ENCODE results near the gene PRKAG2. TPM values are rescaled to one million over a fixed set of nuclear protein-coding genes. Genes with fewer than 3 reads are reported as not detected.

The PRKAG2 gene
- total and polyA plus RNA-seq, 4 donors = 3.6 to 25.1 (median 16.8) TPM

GRCh38 chr7:151794508-151795167, 82.3 kb downstream of the PRKAG2 start:
- Histone ChIP-seq H3K9me3 (ENCODE audit: control insufficient read depth in 4 of 4, low read length in 3 of 4) (no peaks in the 10 kb centered on the region), H3K9ac (ENCODE audit: low read depth in 1 of 2, low read length in 2 of 2) (peak overlapping the region in 1 of 2 donors; percentile 22), H3K4me3 (ENCODE audit: low read depth in 1 of 3, low read length in 3 of 3) (no peak overlapping the region), H3K27me3 (ENCODE audit: control insufficient read depth in 4 of 4, insufficient read depth in 4 of 4, low read length in 3 of 4) (no peaks in the 10 kb centered on the region), H3K36me3 (ENCODE audit: control insufficient read depth in 4 of 4, insufficient read depth in 3 of 4, low read depth in 1 of 4, low read length in 3 of 4) (no peaks in the 10 kb centered on the region), H3K4me1 (ENCODE audit: control insufficient read depth in 4 of 4, insufficient read depth in 4 of 4, low read length in 3 of 4) (peaks cover 22 to 84% (median 53%) of the 10 kb centered on the region in 4 donors), H3K27ac (ENCODE audit: low read depth in 1 of 2, low read length in 2 of 2) (peak overlapping the region; percentile 90 to 92)
- TF ChIP-seq ATF3 (IDR thresholded peaks at IDR 0.05) = no peak
- no peak for TF ChIP-seq GABPA (IDR thresholded peaks at IDR 0.05 in 1 of 2, conservative IDR thresholded peaks at IDR 0.05 in 1 of 2)
- TF ChIP-seq MAX (IDR thresholded peaks at IDR 0.05) = no peak
- TF ChIP-seq TAF1 (conservative IDR thresholded peaks at IDR 0.05) = no peak
- TF ChIP-seq RAD21 (IDR thresholded peaks at IDR 0.05) = no peak
- no peak for TF ChIP-seq SP1 (IDR thresholded peaks at IDR 0.05)
- no peak for DNase-seq (ENCODE audit: low spot score)
- 97% methylated on average over 16 of the region's 16 CpGs for WGBS

- H3K4me1 ChIP-seq (ENCODE audit: control insufficient read depth in 4 of 4, insufficient read depth in 4 of 4, low read length in 3 of 4) = peaks cover 22 to 85% (median 52%) of the 10 kb centered on the region in 4 donors
These were observed 82.9 kb downstream of the PRKAG2 start for GRCh38 chr7:151793991-151794507.

GRCh38 chr7:151793531-151793951, 83.4 kb downstream of the PRKAG2 start:
- DNase-seq (ENCODE audit: low spot score) = no peak
- WGBS = 41% methylated on average over 14 of the region's 14 CpGs
- H3K27me3 ChIP-seq (ENCODE audit: control insufficient read depth in 4 of 4, insufficient read depth in 4 of 4, low read length in 3 of 4) = no peaks in the 10 kb centered on the region
- no peaks in the 10 kb centered on the region for H3K9me3 ChIP-seq (ENCODE audit: control insufficient read depth in 4 of 4, low read length in 3 of 4)
- peak overlapping the region in 1 of 2 donors; percentile 55 for H3K9ac ChIP-seq (ENCODE audit: low read depth in 1 of 2, low read length in 2 of 2)
- peaks cover 17 to 80% (median 51%) of the 10 kb centered on the region in 4 donors for H3K4me1 ChIP-seq (ENCODE audit: control insufficient read depth in 4 of 4, insufficient read depth in 4 of 4, low read length in 3 of 4)
- no peaks in the 10 kb centered on the region for H3K36me3 ChIP-seq (ENCODE audit: control insufficient read depth in 4 of 4, insufficient read depth in 3 of 4, low read depth in 1 of 4, low read length in 3 of 4)
- H3K27ac ChIP-seq (ENCODE audit: low read depth in 1 of 2, low read length in 2 of 2) = peak overlapping the region; percentile 90 to 92
- H3K4me3 ChIP-seq (ENCODE audit: low read depth in 1 of 3, low read length in 3 of 3) = no peak overlapping the region
- TF ChIP-seq REST (IDR thresholded peaks at IDR 0.05) (peak; percentile 72), SP1 (IDR thresholded peaks at IDR 0.05) (peak; percentile 88), JUND (IDR thresholded peaks at IDR 0.05) (peak in 1 of 2 donors; percentile 82), FOXA2 (IDR thresholded peaks at IDR 0.05) (peak; percentile 55), RAD21 (IDR thresholded peaks at IDR 0.05) (peak; percentile 54 to 67), FOXA1 (IDR thresholded peaks at IDR 0.05) (peak; percentile 71), ZBTB33 (IDR thresholded peaks at IDR 0.05) (peak; percentile 84), ATF3 (IDR thresholded peaks at IDR 0.05) (peak; percentile 33), GABPA (IDR thresholded peaks at IDR 0.05 in 1 of 2, conservative IDR thresholded peaks at IDR 0.05 in 1 of 2) (no peak), RXRA (IDR thresholded peaks at IDR 0.05) (peak; percentile 90 to 96), HNF4G (IDR thresholded peaks at IDR 0.05) (no peak), HNF4A (conservative IDR thresholded peaks at IDR 0.05) (peak; percentile 79 to 89)

More at GRCh38 chr7:151793991-151794507, 82.9 kb downstream of the PRKAG2 start:
- Histone ChIP-seq H3K36me3 (ENCODE audit: control insufficient read depth in 4 of 4, insufficient read depth in 3 of 4, low read depth in 1 of 4, low read length in 3 of 4) (no peaks in the 10 kb centered on the region), H3K9ac (ENCODE audit: low read depth in 1 of 2, low read length in 2 of 2) (peak overlapping the region; percentile 22 to 29), H3K9me3 (ENCODE audit: control insufficient read depth in 4 of 4, low read length in 3 of 4) (no peaks in the 10 kb centered on the region), H3K27me3 (ENCODE audit: control insufficient read depth in 4 of 4, insufficient read depth in 4 of 4, low read length in 3 of 4) (no peaks in the 10 kb centered on the region), H3K27ac (ENCODE audit: low read depth in 1 of 2, low read length in 2 of 2) (peak overlapping the region; percentile 90 to 92), H3K4me3 (ENCODE audit: low read depth in 1 of 3, low read length in 3 of 3) (no peak overlapping the region)
- WGBS = 77% methylated on average over 18 of the region's 18 CpGs
- TF ChIP-seq ATF3 (IDR thresholded peaks at IDR 0.05) = peak; percentile 3
- TF ChIP-seq MAX (IDR thresholded peaks at IDR 0.05) = no peak
- TF ChIP-seq SP1 (IDR thresholded peaks at IDR 0.05) = peak; percentile 6
- TF ChIP-seq EGR1 (IDR thresholded peaks at IDR 0.05; ENCODE audit: low read depth in 2 of 2) = no peak
- peak in 1 of 2 donors; percentile 3 for TF ChIP-seq RAD21 (IDR thresholded peaks at IDR 0.05)
- DNase-seq (ENCODE audit: low spot score) = no peak
